Activated T-helper 1 cell treated with anti-CD3 and anti-CD28 coated beads, Interleukin-2, amount 50 U/mL, for 16 hours (primary cell): ENCODE data around the gene STK10.

Experiments used
- DNase-seq, 2 donors: peaks; one replicate each; pipeline ENCODE4 v3.0.0-alpha.2; 2020; ENCODE audit warnings: low read depth in 1 of 2, low spot score in 1 of 2

Gene STK10

GRCh38 chr5:172015346-172015745, 172.7 kb downstream of the STK10 start:
- no peak for DNase-seq

- DNase-seq = no peak
Measured at GRCh38 chr5:172010278-172010677, 177.7 kb downstream of the STK10 start.

- DNase-seq = no peak
Measured at GRCh38 chr5:172009536-172010270, 178.3 kb downstream of the STK10 start.

GRCh38 chr5:172008689-172009141, 179.3 kb downstream of the STK10 start:
- DNase-seq = no peak

- no peak for DNase-seq
Measured at GRCh38 chr5:172008111-172008455, 179.9 kb downstream of the STK10 start.

- DNase-seq = no peak
Measured at GRCh38 chr5:172007175-172008110, 180.6 kb downstream of the STK10 start.

- peak; percentile 86 to 91 for DNase-seq
Measured at GRCh38 chr5:172006321-172007174, 181.5 kb downstream of the STK10 start, which contains the start of gene FBXW11. TSS of gene FBXW11 (minus strand) at chr5:172006638. CDS start at chr5:172006502, 136 bp downstream.

- peak in 1 of 2 donors; percentile 7 for DNase-seq
Measured at GRCh38 chr5:172005708-172006320, 182.2 kb downstream of the STK10 start.

GRCh38 chr5:172004824-172005237, 183.2 kb downstream of the STK10 start:
- DNase-seq = no peak

GRCh38 chr5:172003746-172004145, 184.3 kb downstream of the STK10 start:
- DNase-seq = no peak

GRCh38 chr5:172002840-172003512, 185.0 kb downstream of the STK10 start:
- no peak for DNase-seq

- no peak for DNase-seq
Measured at GRCh38 chr5:172002310-172002709, 185.7 kb downstream of the STK10 start.

- no peak for DNase-seq
Measured at GRCh38 chr5:171999877-172000276, 188.1 kb downstream of the STK10 start.

GRCh38 chr5:171999100-171999499, 188.9 kb downstream of the STK10 start:
- DNase-seq = no peak

GRCh38 chr5:171997011-171997410, 191.0 kb downstream of the STK10 start:
- no peak for DNase-seq

GRCh38 chr5:171992813-171993212, 195.2 kb downstream of the STK10 start:
- no peak for DNase-seq

- DNase-seq = no peak
Measured at GRCh38 chr5:171992305-171992704, 195.7 kb downstream of the STK10 start.
